KBM-7 (cell line): ENCODE measurements around the gene HTATIP2.
"Not testable (repeated sequence)": the region's sequence is repeated elsewhere in the genome, so short reads cannot be mapped to it uniquely, and the experiment has no call there.

Source experiments
- DNase-seq: peaks from one replicate; pipeline ENCODE4 v3.0.0-alpha.2; 2015
- in situ Hi-C: fragments of 300-500 bp; cut with MboI; formaldehyde crosslinking; loops from 2 replicates; pipeline ENCODE4 v1.14.3; 2020; ENCODE audit warnings: low sequenced_read_pairs, low pct_unique_long_range_greater_than_20kb, mixed read lengths

The HTATIP2 gene

DNA sequence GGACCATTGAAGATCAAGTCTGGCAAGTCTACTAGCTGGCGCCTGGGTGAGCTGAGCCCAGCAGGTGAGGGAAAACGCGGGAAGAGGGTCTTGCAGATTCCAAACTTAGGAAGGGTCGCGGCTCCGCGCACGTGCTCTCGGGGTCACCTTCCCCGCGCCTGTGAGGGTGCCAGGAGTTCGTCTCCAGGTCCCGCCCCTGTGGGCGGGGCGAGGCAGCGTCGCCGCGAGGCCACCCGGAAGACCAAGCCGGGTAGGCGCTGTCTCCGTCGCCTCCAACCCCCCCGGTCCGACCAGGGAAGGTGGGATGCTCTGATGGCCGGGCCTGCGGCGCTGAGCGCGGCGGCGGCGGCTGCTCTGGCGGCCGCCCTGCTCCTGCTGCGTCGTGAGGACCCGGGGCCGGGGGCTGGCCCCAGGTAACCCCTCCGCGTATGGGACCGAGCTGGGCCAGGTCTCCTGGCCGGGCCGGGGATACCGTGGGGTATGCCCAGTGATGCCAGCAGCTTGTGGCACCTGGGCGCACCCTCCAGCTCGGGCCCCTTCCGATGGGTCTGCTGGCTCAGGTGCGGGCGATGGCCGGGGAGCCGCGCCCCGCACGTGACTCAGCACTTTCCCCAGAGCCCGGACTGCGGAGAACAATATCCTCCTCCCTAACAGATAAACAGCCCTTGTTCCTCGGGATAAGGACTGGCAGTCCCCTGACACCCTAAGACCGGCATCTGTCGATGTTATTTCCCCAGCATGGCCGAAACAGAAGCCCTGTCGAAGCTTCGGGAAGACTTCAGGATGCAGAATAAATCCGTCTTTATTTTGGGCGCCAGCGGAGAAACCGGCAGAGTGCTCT, at the start of gene HTATIP2:
HTATIP2 (plus strand) TSS at position 215 of the 841 bp plus-strand sequence; CDS start at position 739, 524 bp downstream.
- in situ Hi-C loops = no loop called here
- no peak for DNase-seq

DNA sequence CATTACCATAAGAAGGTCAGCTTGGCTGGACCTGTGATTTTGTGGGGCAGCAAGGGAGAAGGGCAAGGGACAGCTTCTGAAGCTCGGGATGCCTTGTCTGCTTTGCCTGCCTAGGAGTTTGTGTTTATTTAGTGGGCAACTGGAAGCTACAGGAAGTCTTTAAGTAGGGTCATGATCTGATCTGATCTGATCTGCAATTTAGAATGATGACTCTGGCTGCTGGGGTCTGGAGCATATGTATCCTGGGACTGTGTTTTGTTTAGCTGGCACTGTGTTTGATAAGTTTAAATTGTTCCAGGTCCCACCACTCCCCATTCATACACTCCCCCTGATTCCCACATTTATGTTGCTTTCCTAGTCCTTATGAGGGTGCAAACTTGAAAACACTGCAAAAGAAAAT, 47.7 kb upstream of the HTATIP2 start:
- no peak for DNase-seq
- in situ Hi-C loops = no loop called here

DNA sequence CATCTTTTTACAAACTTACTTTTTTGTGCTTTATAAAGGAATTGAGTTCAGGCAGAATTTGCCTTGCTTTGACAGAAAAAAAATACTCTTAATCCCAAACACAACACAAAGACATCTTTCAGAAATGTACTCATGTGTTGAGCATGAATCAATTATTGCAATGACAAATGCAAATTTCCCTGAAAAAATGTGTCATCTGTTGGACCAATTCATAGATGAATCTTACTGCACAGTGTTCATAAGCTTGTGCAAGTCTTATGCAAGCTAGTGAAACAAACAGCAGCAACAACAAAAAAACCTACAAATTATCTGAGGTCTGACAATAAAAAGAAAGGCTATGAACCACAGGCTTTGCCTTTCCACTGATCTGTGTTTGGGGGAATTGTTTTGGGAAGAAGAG, 42.3 kb upstream of the HTATIP2 start:
- DNase-seq = no peak
- in situ Hi-C loops = no loop called here

DNA sequence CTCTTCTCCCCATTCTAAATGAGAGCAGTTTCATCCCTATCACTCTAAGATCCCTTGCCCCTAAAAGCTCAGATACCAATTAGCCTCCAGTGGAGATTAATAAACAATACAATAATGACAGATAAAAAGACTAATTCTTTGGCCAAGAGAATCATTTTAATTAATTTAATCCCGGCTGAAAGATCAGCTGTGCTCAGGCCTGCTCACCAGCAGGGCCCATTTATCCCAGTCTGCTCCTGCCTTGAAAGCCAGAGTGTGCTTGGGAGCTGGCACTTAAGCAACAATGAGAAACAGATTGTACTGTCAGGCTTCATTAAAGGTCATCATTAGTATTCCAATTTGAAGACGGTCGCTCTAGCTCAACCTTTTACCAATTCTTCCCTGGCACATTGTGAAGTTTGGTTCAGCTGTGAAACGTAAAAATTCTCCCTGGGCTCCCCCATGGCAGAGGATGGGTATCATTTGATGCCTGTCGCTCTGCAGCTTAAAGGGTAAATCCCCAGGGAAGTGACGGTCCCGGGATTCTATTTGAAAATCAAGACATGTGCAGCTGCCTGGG, 36.1 kb upstream of the HTATIP2 start:
- no peak for DNase-seq
- in situ Hi-C loops = loop anchor here (25.0 kb wide), 1 partner anchor 190 kb away; no protein-coding TSS in a partner anchor

DNA sequence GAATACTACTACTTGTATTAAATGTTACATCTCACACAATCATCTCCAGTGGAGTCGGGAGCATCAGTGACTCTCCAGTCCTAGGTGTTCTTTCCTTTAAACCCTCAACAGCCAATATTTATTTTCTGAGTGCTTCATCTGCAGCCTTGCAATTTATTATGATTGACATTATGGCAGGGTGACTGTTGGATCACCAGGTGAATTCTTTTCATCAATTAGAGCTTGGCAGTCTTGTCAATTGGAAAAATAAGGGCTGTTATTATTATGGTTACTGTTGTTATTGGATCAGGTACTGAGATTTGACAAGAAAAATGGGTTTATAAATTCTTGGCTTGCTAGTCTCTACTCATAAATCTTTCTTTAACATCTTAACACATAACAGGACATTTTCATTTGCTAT, 27.5 kb upstream of the HTATIP2 start:
- no peak for DNase-seq
- in situ Hi-C loops = loop anchor here (25.0 kb wide), 1 partner anchor 199 kb away; no protein-coding TSS in a partner anchor

DNA sequence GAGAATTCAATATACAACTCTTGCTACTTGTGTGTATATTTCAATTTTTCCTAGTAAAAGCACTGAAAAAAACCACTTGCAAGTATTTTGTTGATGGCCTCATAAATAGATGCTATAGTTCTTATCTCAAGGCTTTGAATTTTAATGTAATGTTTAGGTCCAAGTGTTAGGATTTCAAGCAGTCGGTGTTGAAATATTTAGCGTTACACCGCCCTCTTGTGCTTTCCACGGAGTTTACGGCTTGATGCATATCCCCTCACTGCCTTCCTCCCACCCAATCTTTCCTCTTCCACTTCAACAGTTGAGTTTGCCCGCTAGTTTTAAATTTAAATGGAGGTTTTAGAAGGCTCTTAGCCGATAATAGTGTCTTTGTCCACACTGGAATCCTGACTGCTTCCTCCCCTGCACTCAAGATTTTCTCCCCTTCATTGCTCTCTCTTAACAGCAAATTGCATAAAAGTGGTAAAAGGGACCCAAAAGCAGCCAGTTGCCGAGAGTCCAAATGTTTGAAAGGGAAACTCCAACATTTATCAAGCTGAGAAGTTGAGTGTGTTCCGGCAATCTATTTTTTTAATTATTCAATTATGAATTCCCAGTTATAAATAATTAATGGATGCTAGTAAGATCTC, 25.9 kb upstream of the HTATIP2 start:
- in situ Hi-C loops = loop anchor here (25.0 kb wide), 1 partner anchor 200 kb away; no protein-coding TSS in a partner anchor
- peak; percentile 24 for DNase-seq

DNA sequence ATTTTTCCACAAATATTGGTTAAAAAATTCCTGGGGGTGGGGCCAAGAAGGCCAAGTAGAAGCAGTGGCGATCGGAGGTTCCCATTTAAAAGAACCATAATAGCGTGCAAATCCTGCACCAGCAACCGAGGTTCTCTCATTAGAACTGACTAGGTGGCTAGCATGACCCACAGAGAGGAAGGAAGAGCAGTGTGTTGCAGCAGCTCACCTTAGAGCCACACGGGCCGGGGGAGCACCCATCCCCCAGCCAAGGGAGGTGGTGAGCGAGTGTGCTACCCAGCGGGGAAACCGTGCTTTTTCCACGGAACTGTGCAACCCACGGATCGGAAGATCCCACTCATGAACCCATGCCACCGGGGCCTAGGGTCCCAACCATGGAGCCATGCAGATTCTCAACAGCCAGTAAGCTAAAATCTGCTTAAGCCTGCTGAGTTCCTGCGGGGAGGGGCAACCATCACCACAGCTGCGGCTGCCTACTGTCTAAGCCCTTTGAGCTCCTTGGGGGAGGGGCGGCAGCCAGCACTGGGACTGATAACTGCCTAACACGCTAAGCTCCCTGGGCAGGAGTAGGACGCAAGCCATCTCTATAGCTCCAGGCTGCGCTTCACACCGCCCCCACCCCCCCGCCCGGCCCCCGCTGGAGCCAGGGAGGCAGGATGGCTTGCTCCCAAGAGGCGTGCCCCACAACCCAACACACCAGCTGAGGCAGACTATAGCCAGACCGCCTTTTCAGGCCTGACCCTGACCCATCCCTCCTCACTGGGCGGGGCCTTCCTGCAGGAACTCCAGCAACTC, 21.0 kb upstream of the HTATIP2 start:
- in situ Hi-C loops = loop anchor here (25.0 kb wide), 1 partner anchor 205 kb away; no protein-coding TSS in a partner anchor

DNA sequence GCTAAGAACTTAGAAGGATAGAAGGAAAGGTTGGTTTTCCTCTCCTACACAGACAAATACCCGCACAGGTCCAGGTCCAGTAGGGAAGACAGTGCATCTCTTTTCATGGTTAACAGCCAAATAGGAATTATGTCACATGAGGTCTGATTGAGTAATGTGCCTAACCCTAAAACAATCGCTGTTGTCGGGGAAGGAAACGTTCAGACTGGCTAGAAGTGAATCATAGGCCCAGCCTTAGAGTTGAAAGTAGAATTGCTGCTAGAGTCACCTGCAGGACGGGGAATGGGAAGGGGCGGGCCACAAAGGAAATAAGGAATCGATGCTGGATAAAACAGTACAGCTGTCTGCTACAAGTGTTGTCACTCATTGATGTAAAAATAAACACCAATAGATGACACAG, 12.4 kb upstream of the HTATIP2 start:
- in situ Hi-C loops = no loop called here
- no peak for DNase-seq

More for the DNA sequence above, 21.0 kb upstream of the HTATIP2 start:
- DNase-seq = no peak

DNA sequence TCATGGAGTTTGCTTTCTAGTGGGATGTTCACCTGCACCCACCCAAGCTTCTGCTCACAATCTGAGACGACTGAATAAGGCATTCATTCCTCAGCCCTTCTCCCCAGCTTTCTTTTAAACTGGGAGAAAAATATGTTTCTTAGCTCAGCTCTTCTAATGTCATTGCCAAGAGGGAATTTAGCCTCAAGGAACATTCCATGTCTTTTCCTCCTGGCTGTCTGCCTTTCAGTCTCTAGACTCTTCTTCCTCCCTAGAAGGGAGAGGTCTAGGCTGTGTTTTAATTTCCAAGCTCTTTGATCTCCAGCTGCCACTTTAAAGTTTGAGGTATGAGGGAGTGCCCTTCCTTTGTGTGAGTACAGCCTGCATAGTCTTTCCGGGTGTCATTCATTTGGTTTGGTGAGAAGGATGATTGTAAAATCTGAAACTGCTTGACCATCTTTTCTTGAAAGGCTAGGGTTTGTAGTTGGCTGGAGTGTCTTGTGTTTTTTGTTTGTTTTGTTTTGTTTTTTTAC, 11.7 kb upstream of the HTATIP2 start:
- in situ Hi-C loops = no loop called here

DNA sequence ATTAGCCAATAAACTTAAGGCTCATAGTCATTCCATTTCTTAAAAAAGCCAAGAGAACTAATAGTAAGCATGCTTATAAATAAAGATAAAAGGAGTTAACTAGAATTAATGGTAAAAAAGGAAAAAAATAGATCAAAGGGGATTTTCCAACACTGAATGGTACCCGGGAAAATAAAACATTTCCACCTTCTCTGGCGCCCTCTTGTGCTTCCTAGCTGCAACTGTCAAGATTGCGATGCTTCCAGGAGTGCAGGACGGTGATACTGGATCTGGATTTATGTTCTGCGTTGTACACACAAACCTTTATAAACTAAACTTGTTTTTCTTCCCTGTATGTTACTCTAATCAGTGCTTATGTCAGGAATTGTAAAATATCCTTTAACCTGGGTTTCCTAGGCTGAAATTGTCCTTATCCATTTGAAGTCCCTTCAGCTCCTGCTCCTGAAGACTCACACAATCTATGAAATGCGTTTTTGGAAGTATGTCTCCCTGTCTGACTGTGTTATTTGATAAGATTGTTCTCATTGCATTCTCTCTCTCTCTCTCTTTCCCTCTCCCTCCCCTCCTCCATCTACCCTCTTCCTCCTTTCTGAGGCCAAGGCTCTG, 9.6 kb upstream of the HTATIP2 start:
- peak; percentile 27 for DNase-seq

More for the DNA sequence above, 11.7 kb upstream of the HTATIP2 start:
- DNase-seq = no peak

DNA sequence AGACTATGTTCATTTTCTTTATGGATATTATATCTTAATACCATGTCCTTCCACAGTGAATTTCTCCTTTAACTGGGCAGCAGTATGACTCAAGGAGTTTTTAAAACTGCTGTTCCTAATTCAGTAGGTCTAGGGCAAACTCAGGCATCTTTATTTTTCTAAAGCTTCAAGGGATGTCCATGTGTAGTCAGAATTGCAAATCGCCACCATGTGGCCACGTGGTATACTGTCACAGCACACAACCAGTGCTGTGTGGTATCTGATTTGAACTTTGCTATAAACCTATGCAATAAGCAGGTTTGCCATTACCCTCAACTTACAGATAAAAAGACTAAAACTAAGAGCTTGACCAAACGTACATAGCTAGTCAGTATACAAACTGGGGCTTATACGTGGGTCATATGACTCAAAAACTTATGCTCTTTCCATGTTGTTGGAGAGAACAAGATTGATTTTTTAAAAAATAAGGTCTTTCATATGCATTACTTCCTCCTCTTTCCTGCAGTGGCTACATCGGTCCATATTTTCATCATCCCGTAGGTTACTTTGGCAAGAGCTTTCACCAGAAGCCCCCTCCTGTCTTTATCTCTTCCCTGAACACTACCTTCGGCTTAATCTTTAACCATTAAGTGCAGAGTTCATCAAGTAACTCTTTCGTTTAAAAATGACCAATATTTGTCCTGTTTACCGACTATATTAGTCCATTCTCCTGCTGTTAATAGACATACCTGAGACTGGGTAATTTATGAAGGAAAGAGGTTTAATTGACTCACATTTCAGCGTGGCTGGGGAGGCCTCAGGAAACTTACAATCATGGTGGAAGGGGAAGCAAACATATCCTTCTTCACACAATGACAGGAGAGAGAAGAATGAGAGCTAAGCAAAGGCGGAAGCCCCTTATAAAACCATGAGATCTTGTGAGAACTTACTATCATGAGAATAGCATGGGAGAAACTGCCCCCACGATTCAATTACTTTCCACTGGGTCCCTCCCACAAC, 8.0 kb upstream of the HTATIP2 start:
- in situ Hi-C loops = no loop called here
- peak; percentile 38 for DNase-seq

More for the DNA sequence above, 9.6 kb upstream of the HTATIP2 start:
- in situ Hi-C loops = no loop called here

DNA sequence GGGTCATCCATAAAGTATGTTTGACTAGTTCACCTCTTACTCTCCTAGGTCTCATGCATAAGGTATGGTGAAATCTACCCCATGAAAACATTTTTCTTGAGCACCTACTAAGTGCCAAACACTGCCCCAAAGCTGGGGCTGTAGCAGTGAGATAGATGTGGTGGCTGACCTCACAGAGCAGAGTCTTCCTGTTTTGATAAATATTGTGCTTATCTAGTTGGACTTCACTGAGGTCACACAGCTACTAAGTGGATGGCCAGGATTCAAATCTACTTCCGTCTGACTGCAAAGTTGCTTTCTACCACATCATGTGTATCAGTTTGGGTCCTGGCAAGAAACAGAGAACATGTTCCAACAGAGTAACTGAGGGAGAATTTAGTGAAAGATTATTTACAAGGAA, 6.4 kb upstream of the HTATIP2 start:
- DNase-seq = no peak
- in situ Hi-C loops = no loop called here

DNA sequence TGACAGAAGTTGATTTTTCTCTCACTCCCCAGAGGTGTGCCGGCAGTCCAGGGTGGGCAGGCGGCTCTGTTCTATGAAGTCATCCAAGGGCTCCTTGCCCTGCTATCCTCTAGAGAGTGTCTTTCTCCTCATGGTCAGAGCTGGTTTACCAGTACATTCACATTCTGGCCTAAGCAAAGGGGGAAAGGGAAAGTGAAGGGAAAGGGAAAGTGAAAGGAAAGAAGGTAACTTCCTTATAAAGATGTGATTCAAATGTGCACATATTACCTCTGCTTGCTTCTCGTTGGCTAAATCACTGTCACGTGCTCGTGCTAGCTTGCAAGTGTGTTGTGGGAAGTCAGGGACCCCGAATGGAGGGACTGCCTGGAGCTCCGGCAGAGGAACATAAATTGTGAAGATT, 2.9 kb upstream of the HTATIP2 start:
- DNase-seq = peak; percentile 30
- in situ Hi-C loops = no loop called here

DNA sequence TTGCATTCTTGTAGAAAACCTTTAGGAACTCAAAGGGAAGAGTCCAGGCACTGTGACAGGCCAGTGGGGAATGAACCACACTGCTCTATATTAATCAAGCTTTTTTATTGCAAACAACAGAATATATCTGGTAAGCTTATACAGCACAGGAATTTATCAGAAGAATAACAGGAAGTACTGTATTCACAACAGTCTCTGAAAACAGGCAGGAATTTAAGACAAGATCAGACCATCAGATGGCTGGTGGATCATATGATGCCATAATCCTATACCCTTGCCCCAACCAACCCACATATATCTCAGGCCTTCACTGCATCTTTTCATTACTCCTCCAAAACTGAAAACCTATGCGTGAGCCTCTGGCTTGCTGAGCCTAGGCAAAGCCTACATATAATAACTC, 1.0 kb upstream of the HTATIP2 start:
- no peak for DNase-seq

DNA sequence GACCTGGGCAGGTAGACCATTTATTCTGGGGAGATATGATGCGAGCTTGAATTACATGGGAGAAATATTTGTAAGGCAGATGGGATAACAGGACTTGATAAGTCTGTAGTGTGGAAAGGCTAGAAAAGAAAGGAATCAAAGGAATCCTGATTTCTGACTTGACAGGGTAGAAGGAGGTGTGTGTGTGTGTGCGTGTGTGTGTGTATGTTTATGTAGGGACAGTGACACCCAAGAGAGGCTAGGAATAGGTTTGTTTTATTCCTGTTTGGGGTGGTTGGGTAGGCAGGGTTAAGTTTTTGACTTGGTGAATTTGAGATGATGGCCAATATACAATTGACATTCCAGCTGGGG, 390 bp upstream of the HTATIP2 start:
- in situ Hi-C loops = no loop called here
- no peak for DNase-seq

More for the DNA sequence above, 1.0 kb upstream of the HTATIP2 start:
- in situ Hi-C loops = no loop called here

DNA sequence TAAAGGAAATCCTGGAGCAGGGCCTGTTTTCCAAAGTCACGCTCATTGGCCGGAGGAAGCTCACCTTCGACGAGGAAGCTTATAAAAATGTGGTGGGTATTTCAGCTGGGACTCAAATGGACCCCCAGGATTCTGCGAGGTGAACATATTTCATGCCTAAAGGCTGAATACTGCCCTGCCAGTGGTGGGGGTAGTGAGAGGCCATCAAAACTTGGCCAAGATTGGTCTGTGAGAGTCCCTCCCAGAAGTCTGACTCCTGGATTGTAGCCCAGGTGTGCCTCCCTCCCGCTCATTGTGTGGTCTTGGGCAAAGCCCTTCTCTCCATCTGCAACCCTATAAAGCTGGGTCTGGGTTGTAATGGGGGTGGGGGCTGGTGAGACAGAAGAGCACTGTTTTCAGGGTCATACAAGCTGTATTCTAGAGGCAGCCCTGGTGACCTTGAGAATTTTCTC, 853 bp downstream of the HTATIP2 start:
- DNase-seq = no peak
- in situ Hi-C loops = no loop called here

DNA sequence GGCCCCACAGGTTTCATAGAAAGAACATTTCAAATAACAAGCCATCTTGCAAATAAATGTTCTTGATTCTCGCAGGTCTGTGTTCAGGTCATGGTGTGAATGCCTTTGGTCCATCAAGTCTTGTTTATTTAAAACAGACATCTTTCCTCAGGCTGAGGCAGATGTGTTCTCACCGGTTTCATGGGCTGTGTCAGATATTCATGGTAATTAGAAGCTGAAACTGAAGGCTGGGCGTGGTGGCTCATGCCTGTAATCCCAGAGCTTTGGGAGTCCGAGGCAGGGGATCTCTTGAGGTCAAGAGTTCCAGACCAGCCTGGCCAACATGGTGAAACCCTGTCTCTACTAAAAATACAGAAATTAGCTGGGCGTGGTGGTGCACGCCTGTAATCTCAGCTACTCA, 2.0 kb downstream of the HTATIP2 start:
- in situ Hi-C loops, DNase-seq: not testable (repeated sequence)
